SK-N-MC (cell line): ENCODE measurements around the gene MYEOV.

Source experiments
- DNase-seq: peaks from one replicate; pipeline ENCODE4 v3.0.0-alpha.2; 2011; ENCODE audit warnings: low read depth, low spot score
- H3K27ac ChIP-seq: fragments of 200-600 bp; sonication (generic); 2 replicates; pipeline ENCODE4 v1.5.1; 2016; ENCODE audit warnings: mixed run types
- H3K36me3 ChIP-seq: fragments of 200-600 bp; sonication (generic); 2 replicates; pipeline ENCODE4 v1.6.1; 2017; ENCODE audit warnings: antibody characterized with exemption, low read length, mixed read lengths; ENCODE audit not compliant: insufficient read depth
- H3K4me3 ChIP-seq: fragments of 200-600 bp; sonication (generic); 2 replicates; pipeline ENCODE4 v1.5.1; 2016
- H3K9ac ChIP-seq: fragments of 200-600 bp; sonication (generic); 2 replicates; pipeline ENCODE4 v1.8.0; 2017; ENCODE audit warnings: mixed run types, mixed read lengths; ENCODE audit not compliant: insufficient read length
- H3K9me3 ChIP-seq: fragments of 200-600 bp; sonication (generic); 2 replicates; pipeline ENCODE4 v1.6.1; 2017; ENCODE audit warnings: low read depth, mild to moderate bottlenecking, antibody characterized with exemption, low read length, moderate library complexity, mixed read lengths
- EZH2 ChIP-seq: fragments of 200-600 bp; sonication (generic); IDR thresholded peaks from one replicate; pipeline ENCODE4 v1.6.1; 2017; ENCODE audit warnings: antibody characterized with exemption
- FOXP2 ChIP-seq: optimal IDR thresholded peaks from 2 replicates; pipeline ENCODE3; 2011; ENCODE audit warnings: mild to moderate bottlenecking, moderate library complexity; ENCODE audit not compliant: insufficient read depth; ENCODE audit errors: extremely low read length, control extremely low read depth
- POLR2AphosphoS5 ChIP-seq: IDR thresholded peaks from 2 replicates; pipeline ENCODE4 v1.6.1; 2012; ENCODE audit warnings: mild to moderate bottlenecking, low read depth, low read length, borderline replicate concordance

MYEOV gene

GRCh38 chr11:69280451-69280850 lies 13.5 kb upstream of the MYEOV start:
- TF ChIP-seq FOXP2: no peak
- TF ChIP-seq EZH2: no peak
- TF ChIP-seq POLR2AphosphoS5: no peak
- no peak overlapping the region for H3K9ac ChIP-seq
- DNase-seq: no peak
- no peak overlapping the region for H3K27ac ChIP-seq
- no peaks in the 10 kb centered on the region for H3K9me3 ChIP-seq
- H3K36me3 ChIP-seq: no peaks in the 10 kb centered on the region
- no peak overlapping the region for H3K4me3 ChIP-seq

GRCh38 chr11:69280994-69281393 lies 13.0 kb upstream of the MYEOV start:
- no peaks in the 10 kb centered on the region for H3K9me3 ChIP-seq
- no peak for DNase-seq
- no peak overlapping the region for H3K27ac ChIP-seq

GRCh38 chr11:69283446-69283845 lies 10.5 kb upstream of the MYEOV start:
- Histone ChIP-seq H3K4me3 (no peak overlapping the region), H3K27ac (no peak overlapping the region), H3K9ac (no peak overlapping the region), H3K36me3 (no peaks in the 10 kb centered on the region), H3K9me3 (no peaks in the 10 kb centered on the region)
- TF ChIP-seq EZH2 (no peak), FOXP2 (no peak), POLR2AphosphoS5 (no peak)
- no peak for DNase-seq

More at GRCh38 chr11:69280994-69281393, 13.0 kb upstream of the MYEOV start:
- H3K36me3 ChIP-seq: no peaks in the 10 kb centered on the region
- TF ChIP-seq FOXP2 (no peak), EZH2 (no peak), POLR2AphosphoS5 (no peak)
- no peak overlapping the region for H3K9ac ChIP-seq
- no peak overlapping the region for H3K4me3 ChIP-seq

GRCh38 chr11:69284081-69284511 lies 9.9 kb upstream of the MYEOV start:
- Histone ChIP-seq H3K4me3 (no peak overlapping the region), H3K27ac (no peak overlapping the region), H3K9ac (no peak overlapping the region), H3K36me3 (no peaks in the 10 kb centered on the region), H3K9me3 (no peaks in the 10 kb centered on the region)
- DNase-seq: no peak
- TF ChIP-seq FOXP2 (no peak), EZH2 (no peak), POLR2AphosphoS5 (no peak)

- no peak overlapping the region for H3K27ac ChIP-seq
- H3K9ac ChIP-seq: no peak overlapping the region
- no peak for DNase-seq
- H3K4me3 ChIP-seq: no peak overlapping the region
- H3K36me3 ChIP-seq: no peaks in the 10 kb centered on the region
- H3K9me3 ChIP-seq: no peaks in the 10 kb centered on the region
- TF ChIP-seq EZH2: no peak
- no peak for TF ChIP-seq POLR2AphosphoS5
- TF ChIP-seq FOXP2: no peak
Measured at GRCh38 chr11:69285091-69285490, 8.9 kb upstream of the MYEOV start.

GRCh38 chr11:69285766-69286165 lies 8.2 kb upstream of the MYEOV start:
- H3K27ac ChIP-seq: no peak overlapping the region
- no peak for DNase-seq
- H3K4me3 ChIP-seq: no peak overlapping the region
- no peak for TF ChIP-seq POLR2AphosphoS5
- no peak for TF ChIP-seq FOXP2
- no peak for TF ChIP-seq EZH2
- no peak overlapping the region for H3K9ac ChIP-seq
- H3K9me3 ChIP-seq: no peaks in the 10 kb centered on the region
- no peaks in the 10 kb centered on the region for H3K36me3 ChIP-seq

- Histone ChIP-seq H3K9me3 (no peaks in the 10 kb centered on the region), H3K27ac (no peak overlapping the region), H3K9ac (peak overlapping the region; percentile 20), H3K36me3 (no peaks in the 10 kb centered on the region), H3K4me3 (no peak overlapping the region)
- no peak for DNase-seq
- TF ChIP-seq EZH2 (no peak), FOXP2 (no peak), POLR2AphosphoS5 (no peak)
Measured at GRCh38 chr11:69286374-69287371, 7.3 kb upstream of the MYEOV start.

GRCh38 chr11:69287968-69288882 lies 5.7 kb upstream of the MYEOV start:
- DNase-seq: no peak
- Histone ChIP-seq H3K4me3 (no peak overlapping the region), H3K27ac (no peak overlapping the region), H3K9ac (no peak overlapping the region), H3K9me3 (no peaks in the 10 kb centered on the region), H3K36me3 (no peaks in the 10 kb centered on the region)
- TF ChIP-seq FOXP2 (no peak), EZH2 (no peak), POLR2AphosphoS5 (no peak)
